Measurements from ENCODE around the gene PCDH9. TPM values are rescaled to one million over a fixed set of nuclear protein-coding genes. Genes with fewer than 3 reads are reported as not detected.

Gene PCDH9
- total RNA-seq, 4 donors from 2014 or later, result 5.7 to 12.9 (median 6.8) TPM

DNA sequence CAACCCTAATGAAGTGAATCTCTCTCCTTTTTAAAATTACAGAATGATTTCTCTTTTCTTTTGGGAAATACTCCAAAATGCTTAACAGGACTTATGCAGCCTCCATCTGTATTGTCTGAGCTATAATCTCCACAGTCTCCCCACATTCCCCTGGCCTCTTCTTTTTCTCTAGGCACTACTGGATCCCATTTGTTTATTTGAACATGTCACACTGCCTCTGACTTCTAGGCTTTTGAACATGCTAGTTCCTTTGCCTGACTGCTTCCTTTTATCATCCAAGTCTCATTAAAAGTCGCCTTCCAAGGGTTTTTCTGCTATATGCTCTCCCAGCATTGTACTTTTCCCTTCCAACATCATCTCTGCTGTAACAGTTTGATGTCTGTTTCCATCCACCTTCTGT, 548.7 kb downstream of the PCDH9 start:
- TF ChIP-seq, protein P1, sequence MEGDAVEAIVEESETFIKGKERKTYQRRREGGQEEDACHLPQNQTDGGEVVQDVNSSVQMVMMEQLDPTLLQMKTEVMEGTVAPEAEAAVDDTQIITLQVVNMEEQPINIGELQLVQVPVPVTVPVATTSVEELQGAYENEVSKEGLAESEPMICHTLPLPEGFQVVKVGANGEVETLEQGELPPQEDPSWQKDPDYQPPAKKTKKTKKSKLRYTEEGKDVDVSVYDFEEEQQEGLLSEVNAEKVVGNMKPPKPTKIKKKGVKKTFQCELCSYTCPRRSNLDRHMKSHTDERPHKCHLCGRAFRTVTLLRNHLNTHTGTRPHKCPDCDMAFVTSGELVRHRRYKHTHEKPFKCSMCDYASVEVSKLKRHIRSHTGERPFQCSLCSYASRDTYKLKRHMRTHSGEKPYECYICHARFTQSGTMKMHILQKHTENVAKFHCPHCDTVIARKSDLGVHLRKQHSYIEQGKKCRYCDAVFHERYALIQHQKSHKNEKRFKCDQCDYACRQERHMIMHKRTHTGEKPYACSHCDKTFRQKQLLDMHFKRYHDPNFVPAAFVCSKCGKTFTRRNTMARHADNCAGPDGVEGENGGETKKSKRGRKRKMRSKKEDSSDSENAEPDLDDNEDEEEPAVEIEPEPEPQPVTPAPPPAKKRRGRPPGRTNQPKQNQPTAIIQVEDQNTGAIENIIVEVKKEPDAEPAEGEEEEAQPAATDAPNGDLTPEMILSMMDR (IDR thresholded peaks at IDR 0.05), result no peak
- ATAC-seq (ENCODE audit: low FRiP score), result no peak
- DNase-seq (ENCODE audit: low spot score), result no peak

- ATAC-seq (ENCODE audit: low FRiP score) (no peak), DNase-seq (ENCODE audit: low spot score) (no peak)
- TF ChIP-seq, protein P1 (IDR thresholded peaks at IDR 0.05), result no peak
These were observed 550.1 kb downstream of the PCDH9 start for GRCh38 chr13:66680031-66680430.

DNA sequence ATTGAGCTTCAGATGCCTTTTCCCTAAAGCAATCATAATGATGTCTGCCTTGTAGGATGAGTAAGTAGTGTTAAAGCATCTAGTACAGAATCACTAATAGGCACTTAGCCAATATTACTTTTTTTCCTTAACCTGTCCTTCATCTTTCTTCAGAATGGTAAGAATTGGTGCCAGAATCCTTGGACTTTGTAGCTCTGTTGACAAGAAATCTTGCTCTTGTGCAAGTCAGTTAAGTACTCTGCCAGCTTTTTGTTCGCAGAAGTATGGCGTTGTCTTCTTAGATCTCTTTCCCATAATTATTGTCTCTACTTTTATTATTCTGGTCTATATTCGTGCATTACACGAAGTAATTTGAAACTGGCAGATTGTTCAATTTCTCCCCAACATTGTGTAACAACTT, 554.5 kb downstream of the PCDH9 start:
- TF ChIP-seq, protein P1 (IDR thresholded peaks at IDR 0.05), result no peak
- no peak for ATAC-seq (ENCODE audit: low FRiP score)
- DNase-seq (ENCODE audit: low spot score), result no peak

DNA sequence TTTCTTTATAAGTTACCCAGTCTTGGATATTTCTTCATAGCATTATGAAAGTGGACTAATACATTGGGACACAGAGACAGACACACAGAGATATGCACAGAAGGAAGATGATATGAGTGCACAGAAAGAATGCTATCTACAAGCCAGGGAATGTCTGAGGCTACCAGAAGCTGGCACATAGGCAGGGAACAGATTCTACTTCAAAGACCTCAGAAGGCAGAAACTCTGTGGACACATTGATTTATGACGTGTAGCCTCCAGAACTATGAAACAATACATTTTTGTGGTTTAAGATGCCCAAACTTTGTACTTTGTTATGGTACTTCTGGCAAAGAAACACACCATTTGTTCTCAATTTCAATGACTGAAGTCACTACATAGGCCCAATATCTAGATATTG, 556.7 kb downstream of the PCDH9 start:
- TF ChIP-seq, protein P1 (IDR thresholded peaks at IDR 0.05), result no peak
- ATAC-seq (ENCODE audit: low FRiP score), result no peak
- no peak for DNase-seq (ENCODE audit: low spot score)

GRCh38 chr13:66665991-66666390, 564.1 kb downstream of the PCDH9 start:
- no peak for ATAC-seq (ENCODE audit: low FRiP score)
- DNase-seq (ENCODE audit: low spot score), result no peak
- TF ChIP-seq, protein P1 (IDR thresholded peaks at IDR 0.05), result no peak

GRCh38 chr13:66663711-66664110, 566.4 kb downstream of the PCDH9 start:
- DNase-seq (ENCODE audit: low spot score) (no peak), ATAC-seq (ENCODE audit: low FRiP score) (no peak)
- TF ChIP-seq, protein P1 (IDR thresholded peaks at IDR 0.05), result no peak

- DNase-seq (ENCODE audit: low spot score), result no peak
- no peak for ATAC-seq (ENCODE audit: low FRiP score)
- TF ChIP-seq, protein P1 (IDR thresholded peaks at IDR 0.05), result no peak
These were observed 566.9 kb downstream of the PCDH9 start for GRCh38 chr13:66663206-66663605.

Data from omental fat pad (tissue), 4 donors.